Endothelial cell (in vitro differentiated cells): ENCODE measurements around the gene CES1. TPM values are rescaled to one million over a fixed set of nuclear protein-coding genes. Genes with fewer than 3 reads are reported as not detected.
"Not testable (repeated sequence)": the region's sequence is repeated elsewhere in the genome, so short reads cannot be mapped to it uniquely, and the experiment has no call there.

Source experiments
- DNase-seq: peaks from one replicate; pipeline ENCODE4 v3.0.0; 2021; ENCODE audit warnings: low spot score
- H3K27ac Mint-ChIP-seq: one replicate; pipeline ENCODE4 v1.8.0; 2021; ENCODE audit warnings: mixed read lengths, inconsistent platforms; ENCODE audit not compliant: unreplicated experiment
- H3K27me3 Mint-ChIP-seq: one replicate; pipeline ENCODE4 v1.8.0; 2021; ENCODE audit warnings: mild to moderate bottlenecking, moderate library complexity, mixed read lengths, inconsistent platforms; ENCODE audit not compliant: unreplicated experiment
- H3K36me3 Mint-ChIP-seq: one replicate; pipeline ENCODE4 v1.8.0; 2021; ENCODE audit warnings: mild to moderate bottlenecking, low read depth, mixed read lengths, inconsistent platforms; ENCODE audit not compliant: unreplicated experiment
- H3K4me1 Mint-ChIP-seq: one replicate; pipeline ENCODE4 v1.8.0; 2021; ENCODE audit warnings: mild to moderate bottlenecking, mixed read lengths, inconsistent platforms; ENCODE audit not compliant: unreplicated experiment
- H3K4me3 Mint-ChIP-seq: one replicate; pipeline ENCODE4 v1.8.0; 2021; ENCODE audit warnings: mild to moderate bottlenecking, mixed read lengths, inconsistent platforms; ENCODE audit not compliant: unreplicated experiment
- H3K9me3 Mint-ChIP-seq: one replicate; pipeline ENCODE4 v1.8.0; 2021; ENCODE audit warnings: mixed read lengths, inconsistent platforms; ENCODE audit not compliant: unreplicated experiment
- CTCF ChIP-seq: fragments of 200-600 bp; sonication (generic); IDR thresholded peaks from one replicate; pipeline ENCODE4 v1.5.0; 2021; ENCODE audit warnings: antibody characterized with exemption; ENCODE audit not compliant: unreplicated experiment
- total RNA-seq: library from RNA; stranded (reverse); fragmentation: NEBNext Ultra II Directional; extraction: Animal tissue kit (Norgen Biotek cat#: 25700); gene quantifications from one replicate; pipeline ENCODE4 v1.2.1, GENCODE V29; 2021; ENCODE audit not compliant: unreplicated experiment

Gene CES1
- total RNA-seq, 1 donor from 2014 or later, result not detected

GRCh38 chr16:55871411-55872038 is 38.6 kb upstream of the CES1 start:
- Mint-ChIP-seq H3K27ac (no peak overlapping the region), H3K4me3 (no peak overlapping the region), H3K27me3 (peaks cover 3% of the 10 kb centered on the region), H3K4me1 (no peaks in the 10 kb centered on the region), H3K9me3 (no peaks in the 10 kb centered on the region), H3K36me3 (no peaks in the 10 kb centered on the region)
- no peak for TF ChIP-seq CTCF
- DNase-seq, result no peak

GRCh38 chr16:55868980-55869379 is 36.1 kb upstream of the CES1 start:
- Mint-ChIP-seq H3K27ac (no peak overlapping the region), H3K36me3 (no peaks in the 10 kb centered on the region), H3K4me1 (no peaks in the 10 kb centered on the region), H3K4me3 (no peak overlapping the region), H3K27me3 (peaks cover 3% of the 10 kb centered on the region), H3K9me3 (no peaks in the 10 kb centered on the region)
- no peak for DNase-seq
- no peak for TF ChIP-seq CTCF

GRCh38 chr16:55868137-55868536 is 35.2 kb upstream of the CES1 start:
- Mint-ChIP-seq H3K27ac (no peak overlapping the region), H3K4me1 (no peaks in the 10 kb centered on the region), H3K27me3 (peaks cover 3% of the 10 kb centered on the region), H3K4me3 (no peak overlapping the region), H3K9me3 (no peaks in the 10 kb centered on the region), H3K36me3 (no peaks in the 10 kb centered on the region)
- no peak for TF ChIP-seq CTCF
- DNase-seq, result no peak

- Mint-ChIP-seq H3K36me3 (no peaks in the 10 kb centered on the region), H3K27ac (no peak overlapping the region), H3K9me3 (no peaks in the 10 kb centered on the region), H3K4me3 (no peak overlapping the region), H3K27me3 (no peaks in the 10 kb centered on the region), H3K4me1 (no peaks in the 10 kb centered on the region)
- no peak for TF ChIP-seq CTCF
- no peak for DNase-seq
Measured at GRCh38 chr16:55861288-55861687, 28.4 kb upstream of the CES1 start.

GRCh38 chr16:55857650-55858049 is 24.8 kb upstream of the CES1 start:
- not testable (repeated sequence) for H3K27ac Mint-ChIP-seq, H3K9me3 Mint-ChIP-seq, H3K27me3 Mint-ChIP-seq, DNase-seq, H3K36me3 Mint-ChIP-seq, H3K4me1 Mint-ChIP-seq, H3K4me3 Mint-ChIP-seq

- no peaks in the 10 kb centered on the region for H3K4me1 Mint-ChIP-seq
- H3K4me3 Mint-ChIP-seq, result no peak overlapping the region
- H3K36me3 Mint-ChIP-seq, result no peaks in the 10 kb centered on the region
- H3K27me3 Mint-ChIP-seq, result no peaks in the 10 kb centered on the region
- DNase-seq, result no peak
- H3K9me3 Mint-ChIP-seq, result no peaks in the 10 kb centered on the region
- TF ChIP-seq CTCF, result no peak
- no peak overlapping the region for H3K27ac Mint-ChIP-seq
Measured at GRCh38 chr16:55856950-55857349, 24.1 kb upstream of the CES1 start.
